ENCODE results near the gene MORN1. TPM values are rescaled to one million over a fixed set of nuclear protein-coding genes. Genes with fewer than 3 reads are reported as not detected.

MORN1 gene
- total and polyA plus RNA-seq, 10 of the 15 experiments (the other 5 are each of a cell fraction or from before 2014, with no cell fraction given), result 0.76 to 7.9 (median 5.5) TPM

- no peaks in the 10 kb centered on the region for H4K20me1 ChIP-seq (ENCODE audit: control insufficient read depth, insufficient read depth)
Observed at GRCh38 chr1:2273401-2274090, 117.8 kb downstream of the MORN1 start.

More at GRCh38 chr1:2273401-2274090, 117.8 kb downstream of the MORN1 start:
- Histone ChIP-seq H3K79me2 (ENCODE audit: control insufficient read depth, insufficient read depth, low read length) (no peaks in the 10 kb centered on the region; the same call in 1 of the 2 replicates), H3K36me3 (ENCODE audit: control insufficient read depth in 2 of 2, insufficient read depth in 2 of 2, low read length in 1 of 2) (peaks cover 0 to 7% of the 10 kb centered on the region in 2 experiments; a peak in 2 of 4 replicates), H3K9ac (ENCODE audit: control insufficient read depth, insufficient read depth, low read length) (no peak overlapping the region), H2AFZ (ENCODE audit: control insufficient read depth, low read depth, low read length) (no peak overlapping the region), H3K4me1 (ENCODE audit: control insufficient read depth, insufficient read depth, low read length) (no peaks in the 10 kb centered on the region), H3K4me2 (ENCODE audit: control insufficient read depth, insufficient read depth) (no peak overlapping the region), H3K4me3 (no peak overlapping the region), H3K27ac (ENCODE audit: control insufficient read depth, insufficient read depth) (no peak overlapping the region), H3K9me3 (replicated peaks; ENCODE audit: control insufficient read depth, insufficient read depth, low read length) (no peaks in the 10 kb centered on the region; the same call in 2 of the 3 replicates), H3K27me3 (replicated peaks in 1 of 2; ENCODE audit: control insufficient read depth in 2 of 2, insufficient read depth in 2 of 2, low read length in 1 of 2) (no peaks in the 10 kb centered on the region)
- ATAC-seq (no peak), FAIRE-seq (no peak), DNase-seq (ENCODE audit: low read depth, low spot score) (no peak)
- ChIA-PET CTCF (no interaction called here), SMC1A (ENCODE audit: uncharacterized antibody, unreplicated experiment) (no interaction called here), POLR2A (no interaction called here), RAD21 (ENCODE audit: unreplicated experiment) (no interaction called here)
- WGBS (ENCODE audit: insufficient coverage, insufficient replicate concordance, low lambda C conversion rate, missing lambda C conversion rate), result 93% methylated on average over 29 of the region's 29 CpGs
- in situ Hi-C loops (cut with MboI), result no loop called here
- TF ChIP-seq CHD4 (IDR thresholded peaks at IDR 0.05), result no peak
- TF ChIP-seq NFYA (IDR thresholded peaks at IDR 0.05; ENCODE audit: borderline replicate concordance, low read depth, low read length), result no peak
- TF ChIP-seq CEBPB (IDR thresholded peaks at IDR 0.05; ENCODE audit: borderline replicate concordance in 1 of 2, low read depth in 2 of 2, low read length in 2 of 2), result no peak
- TF ChIP-seq TARDBP (IDR thresholded peaks at IDR 0.05; ENCODE audit: borderline replicate concordance), result no peak
- TF ChIP-seq SRF (IDR thresholded peaks at IDR 0.05; ENCODE audit: low read depth in 2 of 2, low read length in 2 of 2), result no peak
- TF ChIP-seq, protein P1, sequence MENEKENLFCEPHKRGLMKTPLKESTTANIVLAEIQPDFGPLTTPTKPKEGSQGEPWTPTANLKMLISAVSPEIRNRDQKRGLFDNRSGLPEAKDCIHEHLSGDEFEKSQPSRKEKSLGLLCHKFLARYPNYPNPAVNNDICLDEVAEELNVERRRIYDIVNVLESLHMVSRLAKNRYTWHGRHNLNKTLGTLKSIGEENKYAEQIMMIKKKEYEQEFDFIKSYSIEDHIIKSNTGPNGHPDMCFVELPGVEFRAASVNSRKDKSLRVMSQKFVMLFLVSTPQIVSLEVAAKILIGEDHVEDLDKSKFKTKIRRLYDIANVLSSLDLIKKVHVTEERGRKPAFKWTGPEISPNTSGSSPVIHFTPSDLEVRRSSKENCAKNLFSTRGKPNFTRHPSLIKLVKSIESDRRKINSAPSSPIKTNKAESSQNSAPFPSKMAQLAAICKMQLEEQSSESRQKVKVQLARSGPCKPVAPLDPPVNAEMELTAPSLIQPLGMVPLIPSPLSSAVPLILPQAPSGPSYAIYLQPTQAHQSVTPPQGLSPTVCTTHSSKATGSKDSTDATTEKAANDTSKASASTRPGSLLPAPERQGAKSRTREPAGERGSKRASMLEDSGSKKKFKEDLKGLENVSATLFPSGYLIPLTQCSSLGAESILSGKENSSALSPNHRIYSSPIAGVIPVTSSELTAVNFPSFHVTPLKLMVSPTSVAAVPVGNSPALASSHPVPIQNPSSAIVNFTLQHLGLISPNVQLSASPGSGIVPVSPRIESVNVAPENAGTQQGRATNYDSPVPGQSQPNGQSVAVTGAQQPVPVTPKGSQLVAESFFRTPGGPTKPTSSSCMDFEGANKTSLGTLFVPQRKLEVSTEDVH (IDR thresholded peaks at IDR 0.05; ENCODE audit: low read depth, partially characterized antibody), result no peak
- TF ChIP-seq CREB1 (IDR thresholded peaks at IDR 0.05; ENCODE audit: low read depth), result no peak
- TF ChIP-seq RFX5 (IDR thresholded peaks at IDR 0.05; ENCODE audit: low read depth, low read length), result no peak
- TF ChIP-seq FOXK2 (IDR thresholded peaks at IDR 0.05), result no peak
- intact Hi-C loops (cut with micrococcal nuclease; ENCODE audit: unreplicated experiment), result no loop called here
- no TSS peak for BruUV-seq (replicated peaks)

All from GM12878 (cell line).